GM15510 (cell line): Measurements from ENCODE around the gene PCP4.

Source experiments
- POLR2A ChIP-seq: IDR thresholded peaks from 3 replicates; pipeline ENCODE4 v1.6.1; 2011; ENCODE audit warnings: borderline replicate concordance; ENCODE audit not compliant: insufficient read length; ENCODE audit errors: extremely low read depth

Gene PCP4

GRCh38 chr21:39971956-39972355 lies 104.7 kb downstream of the PCP4 start:
- no peak for TF ChIP-seq POLR2A

- no peak for TF ChIP-seq POLR2A
Measured at GRCh38 chr21:39972471-39972870, 105.2 kb downstream of the PCP4 start.

GRCh38 chr21:39972976-39973770 lies 105.9 kb downstream of the PCP4 start:
- no peak for TF ChIP-seq POLR2A

- no peak for TF ChIP-seq POLR2A
Measured at GRCh38 chr21:39976800-39977199, 109.6 kb downstream of the PCP4 start.
